Thyroid gland (tissue), 4 donors: ENCODE measurements around the gene APP. TPM values are rescaled to one million over a fixed set of nuclear protein-coding genes. Genes with fewer than 3 reads are reported as not detected.

Experiments used
- DNase-seq, 2 donors: peaks; one replicate each; pipeline ENCODE4 v3.0.0-alpha.2; 2019
- H3K27ac ChIP-seq, 3 donors: fragments of 200-600 bp; sonication (generic); 1 replicate in 2 of 3; 2 replicates in 1 of 3; pipeline ENCODE4 v1.5.1; 2016 to 2019; ENCODE audit warnings: mild to moderate bottlenecking in 1 of 3, moderate library complexity in 1 of 3
- H3K27me3 ChIP-seq: fragments of 200-600 bp; sonication (generic); one replicate; pipeline ENCODE4 v1.5.1; 2019
- H3K36me3 ChIP-seq, 2 donors: fragments of 200-600 bp; sonication (generic); one replicate each; pipeline ENCODE4 v1.5.1; 2016 to 2019
- H3K4me1 ChIP-seq, 2 donors: fragments of 200-600 bp; sonication (generic); one replicate each; pipeline ENCODE4 v1.5.1; 2017 to 2019
- H3K4me3 ChIP-seq, 3 donors: fragments of 200-600 bp; sonication (generic); replicated peaks in 1 of 3; 1 replicate in 2 of 3; 2 replicates in 1 of 3; pipeline ENCODE4 v1.5.1; 2016; ENCODE audit warnings: mild to moderate bottlenecking in 1 of 3
- H3K9me3 ChIP-seq: fragments of 200-600 bp; sonication (generic); one replicate; pipeline ENCODE4 v1.5.1; 2017
- POLR2A ChIP-seq, 2 donors: fragments of 450-650 bp; IDR thresholded peaks; one replicate each; pipeline ENCODE4 v1.6.1; 2017; ENCODE audit warnings: antibody characterized with exemption in 2 of 2, mild to moderate bottlenecking in 2 of 2, moderate library complexity in 1 of 2
- WGBS, 2 donors: methylation state at CpG; one replicate each; pipeline ENCODE4 v1.1.5; 2017; 5-methylcytosine and 5-hydroxymethylcytosine counted together
- intact Hi-C: fragments of 100-400 bp; cut with DNase I; formaldehyde crosslinking; loops from one replicate; pipeline ENCODE4 v1.15.1; 2023
- total RNA-seq, 4 donors: library from RNA; depleted of rRNA; stranded (reverse); fragments of >200 nt; gene quantifications; one replicate each; pipeline ENCODE4 v1.2.3, GENCODE V29; 2016
- TF ChIP-seq, protein P1 (sequence below), 6 experiments: fragments of 200-600 bp in 3 of 6; fragments of 450-650 bp in 3 of 6; sonication (generic) in 3 of 6; IDR thresholded peaks; one replicate each; pipeline ENCODE4 v1.5.1; 2016 to 2019; ENCODE audit warnings: antibody characterized with exemption in 6 of 6, mild to moderate bottlenecking in 2 of 6, inconsistent platforms in 1 of 6, moderate library complexity in 1 of 6

The APP gene
- total RNA-seq, 4 donors from 2014 or later = 513 to 716 (median 676) TPM

DNA sequence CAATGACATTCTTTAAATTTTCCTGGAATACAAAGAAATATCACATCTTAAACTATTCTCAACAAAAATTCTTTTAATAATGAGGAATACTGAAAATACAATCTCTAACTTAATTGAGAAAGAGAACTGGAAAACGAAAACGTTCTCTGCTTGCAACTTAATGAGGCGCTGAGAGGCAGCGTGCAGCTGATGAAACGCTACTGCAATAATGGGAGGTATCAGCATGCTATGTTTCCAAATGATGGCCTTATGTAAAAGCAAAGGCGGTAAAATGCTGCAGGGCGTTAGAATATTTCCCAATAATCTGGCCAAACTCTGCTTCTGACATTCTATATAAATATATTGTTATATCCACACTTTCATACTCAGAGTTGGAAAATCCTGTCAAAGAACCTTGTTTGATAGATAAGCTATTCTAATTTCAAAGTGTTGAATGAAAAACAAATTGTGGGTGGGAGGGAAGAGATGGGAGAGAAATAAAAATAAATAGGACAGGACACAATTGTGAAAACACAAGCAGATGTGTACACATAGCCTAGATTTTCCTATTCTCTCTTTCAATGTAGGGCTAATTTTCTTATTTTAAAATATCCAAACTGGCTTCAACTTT lies 70.9 kb downstream of the APP start:
- Histone ChIP-seq H3K27ac (no peak overlapping the region), H3K4me3 (no peak overlapping the region), H3K27me3 (no peaks in the 10 kb centered on the region), H3K9me3 (no peaks in the 10 kb centered on the region), H3K36me3 (no peaks in the 10 kb centered on the region), H3K4me1 (peaks cover 0 to 6% of the 10 kb centered on the region in 2 donors)
- 86 to 87% methylated on average over 7 of the region's 7 CpGs for WGBS, 2 donors
- DNase-seq = no peak
- TF ChIP-seq POLR2A (IDR thresholded peaks at IDR 0.05) = no peak
- TF ChIP-seq, protein P1, sequence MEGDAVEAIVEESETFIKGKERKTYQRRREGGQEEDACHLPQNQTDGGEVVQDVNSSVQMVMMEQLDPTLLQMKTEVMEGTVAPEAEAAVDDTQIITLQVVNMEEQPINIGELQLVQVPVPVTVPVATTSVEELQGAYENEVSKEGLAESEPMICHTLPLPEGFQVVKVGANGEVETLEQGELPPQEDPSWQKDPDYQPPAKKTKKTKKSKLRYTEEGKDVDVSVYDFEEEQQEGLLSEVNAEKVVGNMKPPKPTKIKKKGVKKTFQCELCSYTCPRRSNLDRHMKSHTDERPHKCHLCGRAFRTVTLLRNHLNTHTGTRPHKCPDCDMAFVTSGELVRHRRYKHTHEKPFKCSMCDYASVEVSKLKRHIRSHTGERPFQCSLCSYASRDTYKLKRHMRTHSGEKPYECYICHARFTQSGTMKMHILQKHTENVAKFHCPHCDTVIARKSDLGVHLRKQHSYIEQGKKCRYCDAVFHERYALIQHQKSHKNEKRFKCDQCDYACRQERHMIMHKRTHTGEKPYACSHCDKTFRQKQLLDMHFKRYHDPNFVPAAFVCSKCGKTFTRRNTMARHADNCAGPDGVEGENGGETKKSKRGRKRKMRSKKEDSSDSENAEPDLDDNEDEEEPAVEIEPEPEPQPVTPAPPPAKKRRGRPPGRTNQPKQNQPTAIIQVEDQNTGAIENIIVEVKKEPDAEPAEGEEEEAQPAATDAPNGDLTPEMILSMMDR (IDR thresholded peaks at IDR 0.05) = no peak
- intact Hi-C loops = loop anchor here (10.0 kb wide), 1 partner anchor 55 kb away; no protein-coding TSS in a partner anchor

DNA sequence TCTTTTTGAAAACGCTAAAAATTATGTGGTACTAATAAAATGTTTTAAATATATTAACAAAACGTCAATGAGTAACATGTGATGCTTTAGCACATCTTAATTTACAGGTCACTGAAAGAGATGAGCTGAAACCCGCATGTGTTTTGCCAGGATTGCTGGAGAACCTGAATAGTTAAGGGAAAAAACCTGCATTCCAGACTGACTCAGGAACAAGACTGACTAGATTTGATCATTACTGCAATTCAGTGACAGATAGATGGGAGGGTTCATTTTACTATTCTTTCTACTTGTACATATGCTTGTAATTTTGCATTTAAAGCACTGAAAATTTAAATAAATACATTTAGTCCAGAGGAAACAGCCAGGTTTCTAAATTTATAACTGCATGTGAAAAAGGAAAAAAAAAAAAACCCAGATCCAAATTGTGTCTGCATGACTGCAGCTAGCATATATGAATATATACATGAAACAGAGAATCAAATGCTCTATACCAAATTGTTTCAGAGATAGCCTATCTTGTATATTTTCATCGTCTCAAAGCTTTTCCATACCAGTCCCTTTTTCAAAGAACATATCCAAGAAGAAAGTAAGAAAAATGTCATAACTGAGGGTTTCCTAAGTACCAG lies 71.7 kb downstream of the APP start:
- Histone ChIP-seq H3K9me3 (no peaks in the 10 kb centered on the region), H3K36me3 (no peaks in the 10 kb centered on the region), H3K27ac (no peak overlapping the region), H3K4me3 (no peak overlapping the region), H3K27me3 (no peaks in the 10 kb centered on the region), H3K4me1 (peaks cover 0 to 6% of the 10 kb centered on the region in 2 donors)
- TF ChIP-seq, protein P1 (IDR thresholded peaks at IDR 0.05) = no peak
- no peak for TF ChIP-seq POLR2A (IDR thresholded peaks at IDR 0.05)
- 71 to 75% methylated on average over 4 of the region's 4 CpGs for WGBS, 2 donors
- DNase-seq = no peak
- intact Hi-C loops = no loop called here

DNA sequence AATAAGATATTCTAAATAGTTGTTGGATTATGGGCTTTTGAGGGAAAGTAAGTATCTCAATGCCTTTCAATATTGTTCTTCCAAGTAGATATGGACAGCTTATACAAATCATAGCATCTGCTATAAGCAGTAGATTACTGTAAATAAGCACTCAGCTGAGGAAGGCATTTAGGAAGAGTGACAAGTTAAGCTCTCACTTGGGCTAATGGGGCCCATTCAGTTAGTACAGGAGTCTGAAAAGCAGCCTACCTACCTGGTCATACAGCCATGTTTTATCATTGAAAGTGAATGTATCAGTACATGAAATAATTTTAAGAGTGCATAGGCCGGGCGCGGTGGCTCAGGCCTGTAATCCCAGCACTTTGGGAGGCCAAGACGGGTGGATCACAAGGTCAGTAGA lies 73.1 kb downstream of the APP start:
- H3K36me3 ChIP-seq = no peaks in the 10 kb centered on the region
- peaks cover 0 to 6% of the 10 kb centered on the region in 2 donors for H3K4me1 ChIP-seq
- 96 to 100% methylated on average over 4 of the region's 4 CpGs for WGBS, 2 donors
- no peaks in the 10 kb centered on the region for H3K9me3 ChIP-seq
- DNase-seq = no peak
- H3K27me3 ChIP-seq = no peaks in the 10 kb centered on the region
- H3K4me3 ChIP-seq = no peak overlapping the region
- intact Hi-C loops = no loop called here
- no peak overlapping the region for H3K27ac ChIP-seq
- TF ChIP-seq, protein P1 (IDR thresholded peaks at IDR 0.05) = no peak
- TF ChIP-seq POLR2A (IDR thresholded peaks at IDR 0.05) = no peak

DNA sequence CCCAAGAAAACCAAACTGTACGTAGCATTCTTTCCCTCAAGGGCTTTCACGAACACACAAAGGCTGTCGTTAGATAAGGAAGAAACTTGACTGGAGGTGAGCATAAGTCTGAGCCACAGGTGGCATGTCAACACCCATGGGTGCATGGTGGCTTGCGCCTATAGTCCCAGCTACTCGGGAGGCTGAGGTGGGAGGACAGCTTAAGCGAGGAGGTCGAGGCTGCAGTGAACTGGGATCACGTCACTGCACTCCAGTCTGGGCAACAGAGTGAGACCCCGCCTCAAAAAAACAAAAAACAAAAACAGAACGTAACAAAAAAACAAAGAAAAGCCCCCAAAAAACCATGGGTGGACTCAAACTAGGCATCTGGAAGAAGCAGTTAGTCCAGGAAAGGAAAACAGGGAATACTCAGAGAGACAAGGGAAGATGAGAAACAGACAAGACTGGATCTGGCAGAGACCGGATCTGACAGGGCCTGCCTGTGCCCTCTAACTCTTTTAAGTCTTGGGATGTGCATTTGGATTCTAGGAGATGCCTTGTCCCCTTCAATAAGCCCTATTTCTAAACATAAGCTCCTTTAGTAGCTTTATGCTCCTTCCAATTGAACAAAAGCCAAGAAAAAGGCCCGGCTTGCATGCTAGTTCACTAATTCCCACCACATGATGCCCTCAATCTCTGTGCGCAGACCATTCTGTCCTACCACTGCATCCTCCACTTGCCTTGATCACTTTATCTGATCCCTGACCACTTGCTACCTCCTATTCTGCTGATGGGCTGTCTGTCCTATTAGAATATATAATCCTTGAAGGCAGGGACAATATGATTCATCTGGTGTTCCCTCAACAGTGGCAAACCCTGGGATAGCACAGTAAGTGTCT lies 73.8 kb downstream of the APP start:
- no peaks in the 10 kb centered on the region for H3K27me3 ChIP-seq
- no peak overlapping the region for H3K27ac ChIP-seq
- no peaks in the 10 kb centered on the region for H3K9me3 ChIP-seq
- TF ChIP-seq, protein P1 (IDR thresholded peaks at IDR 0.05) = no peak
- TF ChIP-seq POLR2A (IDR thresholded peaks at IDR 0.05) = no peak
- H3K36me3 ChIP-seq = no peaks in the 10 kb centered on the region
- 91 to 95% methylated on average over 13 of the region's 13 CpGs for WGBS, 2 donors
- no peak overlapping the region for H3K4me3 ChIP-seq
- peaks cover 0 to 6% of the 10 kb centered on the region in 2 donors for H3K4me1 ChIP-seq
- intact Hi-C loops = no loop called here
- no peak for DNase-seq
